WTC11 (cell line): ENCODE results near the gene UBE2D2. TPM values are rescaled to one million over a fixed set of nuclear protein-coding genes. Genes with fewer than 3 reads are reported as not detected.

Experiments used
- ATAC-seq: fragments of 200-7000 bp; cut with Tn5 transposase; 2 replicates; pipeline ENCODE4 v1.10.0; 2021; ENCODE audit warnings: mild to moderate bottlenecking, moderate library complexity
- CTCF ChIA-PET: fragments of 300-600 bp; sonication (Branson Sonifier 250); formaldehyde crosslinking; loops from one replicate; lab custom pipeline; 2021; ENCODE audit warnings: antibody characterized with exemption; lab: Charles Lee
- POLR2A ChIA-PET: fragments of 350-600 bp; sonication (Branson Sonifier 250); formaldehyde crosslinking; loops from one replicate; lab custom pipeline; 2021; ENCODE audit warnings: antibody characterized with exemption; lab: Charles Lee
- DNase-seq: peaks from one replicate; pipeline ENCODE4 v3.0.0; 2021; ENCODE audit warnings: low spot score
- H3K27ac Mint-ChIP-seq: 2 replicates; pipeline ENCODE4 v1.8.0; 2021; ENCODE audit warnings: mixed read lengths
- H3K27me3 Mint-ChIP-seq: 2 replicates; pipeline ENCODE4 v1.8.0; 2021; ENCODE audit warnings: low read depth, mild to moderate bottlenecking, moderate library complexity, mixed read lengths
- H3K36me3 Mint-ChIP-seq: 2 replicates; pipeline ENCODE4 v1.8.0; 2021; ENCODE audit warnings: mixed read lengths
- H3K4me1 Mint-ChIP-seq: 2 replicates; pipeline ENCODE4 v1.8.0; 2022; ENCODE audit warnings: mixed read lengths
- H3K4me3 Mint-ChIP-seq: 2 replicates; pipeline ENCODE4 v1.8.0; 2021; ENCODE audit warnings: mild to moderate bottlenecking, moderate library complexity, mixed read lengths
- H3K9me3 Mint-ChIP-seq: 2 replicates; pipeline ENCODE4 v1.8.0; 2021; ENCODE audit warnings: mixed read lengths
- CREB1 ChIP-seq: sonication (generic); formaldehyde crosslinking; IDR thresholded peaks from 2 replicates; pipeline ENCODE4 v1.8.0; 2023; ENCODE audit warnings: mild to moderate bottlenecking, missing genetic modification reagents
- CREM ChIP-seq: sonication (generic); formaldehyde crosslinking; IDR thresholded peaks from 2 replicates; pipeline ENCODE4 v1.8.1; 2022; ENCODE audit warnings: mild to moderate bottlenecking, missing genetic modification reagents, moderate library complexity
- EMX1 ChIP-seq: fragments of 250-450 bp; sonication (Bioruptor Pico); IDR thresholded peaks from 2 replicates; pipeline ENCODE4 v1.8.0; 2021; ENCODE audit warnings: mild to moderate bottlenecking
- ESRRA ChIP-seq: sonication (generic); formaldehyde crosslinking; IDR thresholded peaks from 2 replicates; pipeline ENCODE4 v1.8.1; 2022; ENCODE audit warnings: mild to moderate bottlenecking, missing genetic modification reagents, borderline replicate concordance
- FOXJ3 ChIP-seq: sonication (generic); formaldehyde crosslinking; IDR thresholded peaks from 2 replicates; pipeline ENCODE4 v1.9.0; 2021; ENCODE audit warnings: missing genetic modification reagents, mild to moderate bottlenecking, borderline replicate concordance
- NFYB ChIP-seq: sonication (generic); formaldehyde crosslinking; conservative IDR thresholded peaks from 2 replicates; pipeline ENCODE4 v1.8.0; 2022; ENCODE audit warnings: low read depth, missing genetic modification reagents
- NR1H2 ChIP-seq: sonication (generic); formaldehyde crosslinking; IDR thresholded peaks from 2 replicates; pipeline ENCODE4 v1.9.0; 2021; ENCODE audit warnings: mild to moderate bottlenecking, moderate library complexity, missing genetic modification reagents
- OVOL2 ChIP-seq: fragments of 250-450 bp; sonication (Bioruptor Pico); IDR thresholded peaks from 2 replicates; pipeline ENCODE4 v1.9.0; 2021; ENCODE audit warnings: mild to moderate bottlenecking, borderline replicate concordance
- TCF7 ChIP-seq: sonication (generic); formaldehyde crosslinking; IDR thresholded peaks from 2 replicates; pipeline ENCODE4 v1.8.0; 2022; ENCODE audit warnings: mild to moderate bottlenecking, low read depth, missing genetic modification reagents, moderate library complexity
- TP53 ChIP-seq: sonication (generic); formaldehyde crosslinking; IDR thresholded peaks from 2 replicates; pipeline ENCODE4 v1.8.1; 2023; ENCODE audit warnings: mild to moderate bottlenecking, missing genetic modification reagents
- ZBTB21 ChIP-seq: sonication (generic); formaldehyde crosslinking; IDR thresholded peaks from 2 replicates; pipeline ENCODE4 v1.8.1; 2023; ENCODE audit warnings: mild to moderate bottlenecking, missing genetic modification reagents, borderline replicate concordance
- ZNF263 ChIP-seq: sonication (generic); formaldehyde crosslinking; IDR thresholded peaks from 2 replicates; pipeline ENCODE4 v1.8.1; 2022; ENCODE audit warnings: low read depth, mild to moderate bottlenecking, moderate library complexity, missing genetic modification reagents
- ZNF423 ChIP-seq: fragments of 250-450 bp; sonication (Bioruptor Pico); IDR thresholded peaks from 2 replicates; pipeline ENCODE4 v2.1.2; 2022; ENCODE audit warnings: mild to moderate bottlenecking, moderate library complexity
- total RNA-seq: library from RNA; stranded (reverse); gene quantifications from 3 replicates; pipeline ENCODE4 v1.2.3, GENCODE V29; 2021
- TF ChIP-seq, protein P1 (sequence below): fragments of 250-450 bp; sonication (Bioruptor Pico); IDR thresholded peaks from 2 replicates; pipeline ENCODE4 v1.9.0; 2021; ENCODE audit warnings: mild to moderate bottlenecking
- TF ChIP-seq, protein P2 (sequence below): sonication (generic); formaldehyde crosslinking; IDR thresholded peaks from 2 replicates; pipeline ENCODE4 v1.8.0; 2022; ENCODE audit warnings: mild to moderate bottlenecking, missing genetic modification reagents
- TF ChIP-seq, protein P3 (sequence below): sonication (generic); formaldehyde crosslinking; IDR thresholded peaks from 2 replicates; pipeline ENCODE4 v1.8.0; 2022; ENCODE audit warnings: missing genetic modification reagents
- TF ChIP-seq, protein P4 (sequence below): sonication (generic); formaldehyde crosslinking; IDR thresholded peaks from 2 replicates; pipeline ENCODE4 v1.8.1; 2023; ENCODE audit warnings: mild to moderate bottlenecking, missing genetic modification reagents, moderate library complexity
- TF ChIP-seq, protein P5 (sequence below): sonication (generic); formaldehyde crosslinking; IDR thresholded peaks from 2 replicates; pipeline ENCODE4 v1.8.1; 2023; ENCODE audit warnings: mild to moderate bottlenecking, missing genetic modification reagents, borderline replicate concordance
- TF ChIP-seq, protein P6 (sequence below): sonication (generic); formaldehyde crosslinking; IDR thresholded peaks from 2 replicates; pipeline ENCODE4 v1.8.1; 2022; ENCODE audit warnings: low read depth, missing genetic modification reagents, borderline replicate concordance
- TF ChIP-seq, protein P7 (sequence below): sonication (generic); formaldehyde crosslinking; IDR thresholded peaks from 2 replicates; pipeline ENCODE4 v1.8.0; 2023; ENCODE audit warnings: missing genetic modification reagents
- TF ChIP-seq, protein P8 (sequence below): fragments of 250-450 bp; sonication (Bioruptor Pico); IDR thresholded peaks from 2 replicates; pipeline ENCODE4 v1.9.0; 2021; ENCODE audit warnings: mild to moderate bottlenecking, borderline replicate concordance

Gene UBE2D2
- total RNA-seq, 1 experiment from 2014 or later = 183 TPM

DNA sequence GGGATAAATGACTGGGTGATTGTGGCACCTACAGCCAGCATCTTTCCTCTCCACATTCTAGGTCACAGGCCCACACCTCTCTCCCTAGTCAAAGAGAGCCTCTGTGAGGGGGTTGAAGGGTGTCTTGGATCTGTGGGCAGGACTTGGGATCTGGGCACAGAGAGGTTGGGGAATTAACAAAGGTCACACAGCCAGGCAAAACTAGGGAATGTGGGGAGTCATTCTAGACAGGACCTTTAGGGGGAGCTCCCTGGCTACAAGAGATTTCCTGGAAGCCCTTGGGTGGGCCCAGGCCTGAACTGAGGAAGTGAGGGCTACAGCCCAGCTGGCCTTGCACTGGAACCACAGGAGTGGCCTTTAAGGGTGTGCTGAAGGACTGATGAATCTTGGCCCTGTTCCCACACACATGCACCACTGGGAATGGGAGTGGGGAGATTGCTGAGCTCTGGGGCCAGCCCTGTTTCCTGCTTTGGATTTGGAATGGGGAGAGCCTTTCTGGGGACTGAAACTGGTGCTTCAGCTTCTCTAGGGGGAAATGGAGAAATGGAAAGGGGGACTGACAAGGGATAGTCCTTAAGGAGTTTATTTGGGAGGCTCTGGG, 74.6 kb downstream of the UBE2D2 start:
- H3K27ac Mint-ChIP-seq = peak overlapping the region; percentile 90
- peak; percentile 25 for ATAC-seq
- H3K4me1 Mint-ChIP-seq = peaks cover 63% of the 10 kb centered on the region
- no peaks in the 10 kb centered on the region for H3K27me3 Mint-ChIP-seq
- peak; percentile 67 for DNase-seq
- H3K9me3 Mint-ChIP-seq = no peaks in the 10 kb centered on the region
- POLR2A ChIA-PET = interaction anchor here (0.9 to 4.8 kb wide), 9 partner anchors 12 to 130 kb away, joined by 3 to 54 read pairs (median 5); partner anchors contain the start of gene CXXC5
- peak overlapping the region; percentile 23 for H3K4me3 Mint-ChIP-seq
- no peaks in the 10 kb centered on the region for H3K36me3 Mint-ChIP-seq
- CTCF ChIA-PET = interaction anchor here (0.5 to 12.0 kb wide), 44 partner anchors 8 to 333 kb away, joined by 3 to 247 read pairs (median 5); partner anchors contain the start of genes CXXC5, SPATA24 and UBE2D2
- TF ChIP-seq ZNF423 (CRISPR knock-in tag) (peak; percentile 23; the same call in 1 of the 2 replicates), TCF7 (CRISPR knock-in tag) (no peak), CREM (CRISPR knock-in tag) (no peak), ZNF263 (CRISPR knock-in tag) (no peak), ESRRA (no peak), CREB1 (CRISPR knock-in tag) (no peak), TP53 (CRISPR knock-in tag) (no peak), OVOL2 (CRISPR knock-in tag) (no peak), NFYB (CRISPR knock-in tag) (no peak), EMX1 (CRISPR knock-in tag) (no peak), NR1H2 (CRISPR knock-in tag) (no peak), ZBTB21 (CRISPR knock-in tag) (no peak), FOXJ3 (CRISPR knock-in tag) (no peak)
- TF ChIP-seq, protein P1, sequence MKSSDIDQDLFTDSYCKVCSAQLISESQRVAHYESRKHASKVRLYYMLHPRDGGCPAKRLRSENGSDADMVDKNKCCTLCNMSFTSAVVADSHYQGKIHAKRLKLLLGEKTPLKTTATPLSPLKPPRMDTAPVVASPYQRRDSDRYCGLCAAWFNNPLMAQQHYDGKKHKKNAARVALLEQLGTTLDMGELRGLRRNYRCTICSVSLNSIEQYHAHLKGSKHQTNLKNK (CRISPR knock-in tag) = no peak
- TF ChIP-seq, protein P2, sequence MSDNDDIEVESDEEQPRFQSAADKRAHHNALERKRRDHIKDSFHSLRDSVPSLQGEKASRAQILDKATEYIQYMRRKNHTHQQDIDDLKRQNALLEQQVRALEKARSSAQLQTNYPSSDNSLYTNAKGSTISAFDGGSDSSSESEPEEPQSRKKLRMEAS (CRISPR knock-in tag) = no peak; the same call in 1 of the 2 replicates
- TF ChIP-seq, protein P3, sequence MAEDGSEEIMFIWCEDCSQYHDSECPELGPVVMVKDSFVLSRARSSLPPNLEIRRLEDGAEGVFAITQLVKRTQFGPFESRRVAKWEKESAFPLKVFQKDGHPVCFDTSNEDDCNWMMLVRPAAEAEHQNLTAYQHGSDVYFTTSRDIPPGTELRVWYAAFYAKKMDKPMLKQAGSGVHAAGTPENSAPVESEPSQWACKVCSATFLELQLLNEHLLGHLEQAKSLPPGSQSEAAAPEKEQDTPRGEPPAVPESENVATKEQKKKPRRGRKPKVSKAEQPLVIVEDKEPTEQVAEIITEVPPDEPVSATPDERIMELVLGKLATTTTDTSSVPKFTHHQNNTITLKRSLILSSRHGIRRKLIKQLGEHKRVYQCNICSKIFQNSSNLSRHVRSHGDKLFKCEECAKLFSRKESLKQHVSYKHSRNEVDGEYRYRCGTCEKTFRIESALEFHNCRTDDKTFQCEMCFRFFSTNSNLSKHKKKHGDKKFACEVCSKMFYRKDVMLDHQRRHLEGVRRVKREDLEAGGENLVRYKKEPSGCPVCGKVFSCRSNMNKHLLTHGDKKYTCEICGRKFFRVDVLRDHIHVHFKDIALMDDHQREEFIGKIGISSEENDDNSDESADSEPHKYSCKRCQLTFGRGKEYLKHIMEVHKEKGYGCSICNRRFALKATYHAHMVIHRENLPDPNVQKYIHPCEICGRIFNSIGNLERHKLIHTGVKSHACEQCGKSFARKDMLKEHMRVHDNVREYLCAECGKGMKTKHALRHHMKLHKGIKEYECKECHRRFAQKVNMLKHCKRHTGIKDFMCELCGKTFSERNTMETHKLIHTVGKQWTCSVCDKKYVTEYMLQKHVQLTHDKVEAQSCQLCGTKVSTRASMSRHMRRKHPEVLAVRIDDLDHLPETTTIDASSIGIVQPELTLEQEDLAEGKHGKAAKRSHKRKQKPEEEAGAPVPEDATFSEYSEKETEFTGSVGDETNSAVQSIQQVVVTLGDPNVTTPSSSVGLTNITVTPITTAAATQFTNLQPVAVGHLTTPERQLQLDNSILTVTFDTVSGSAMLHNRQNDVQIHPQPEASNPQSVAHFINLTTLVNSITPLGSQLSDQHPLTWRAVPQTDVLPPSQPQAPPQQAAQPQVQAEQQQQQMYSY (CRISPR knock-in tag) = 0 out of 2 replicates have a peak, but pooled peaks have one; percentile 30
- TF ChIP-seq, protein P4, sequence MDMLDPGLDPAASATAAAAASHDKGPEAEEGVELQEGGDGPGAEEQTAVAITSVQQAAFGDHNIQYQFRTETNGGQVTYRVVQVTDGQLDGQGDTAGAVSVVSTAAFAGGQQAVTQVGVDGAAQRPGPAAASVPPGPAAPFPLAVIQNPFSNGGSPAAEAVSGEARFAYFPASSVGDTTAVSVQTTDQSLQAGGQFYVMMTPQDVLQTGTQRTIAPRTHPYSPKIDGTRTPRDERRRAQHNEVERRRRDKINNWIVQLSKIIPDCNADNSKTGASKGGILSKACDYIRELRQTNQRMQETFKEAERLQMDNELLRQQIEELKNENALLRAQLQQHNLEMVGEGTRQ (CRISPR knock-in tag) = no peak
- TF ChIP-seq, protein P5, sequence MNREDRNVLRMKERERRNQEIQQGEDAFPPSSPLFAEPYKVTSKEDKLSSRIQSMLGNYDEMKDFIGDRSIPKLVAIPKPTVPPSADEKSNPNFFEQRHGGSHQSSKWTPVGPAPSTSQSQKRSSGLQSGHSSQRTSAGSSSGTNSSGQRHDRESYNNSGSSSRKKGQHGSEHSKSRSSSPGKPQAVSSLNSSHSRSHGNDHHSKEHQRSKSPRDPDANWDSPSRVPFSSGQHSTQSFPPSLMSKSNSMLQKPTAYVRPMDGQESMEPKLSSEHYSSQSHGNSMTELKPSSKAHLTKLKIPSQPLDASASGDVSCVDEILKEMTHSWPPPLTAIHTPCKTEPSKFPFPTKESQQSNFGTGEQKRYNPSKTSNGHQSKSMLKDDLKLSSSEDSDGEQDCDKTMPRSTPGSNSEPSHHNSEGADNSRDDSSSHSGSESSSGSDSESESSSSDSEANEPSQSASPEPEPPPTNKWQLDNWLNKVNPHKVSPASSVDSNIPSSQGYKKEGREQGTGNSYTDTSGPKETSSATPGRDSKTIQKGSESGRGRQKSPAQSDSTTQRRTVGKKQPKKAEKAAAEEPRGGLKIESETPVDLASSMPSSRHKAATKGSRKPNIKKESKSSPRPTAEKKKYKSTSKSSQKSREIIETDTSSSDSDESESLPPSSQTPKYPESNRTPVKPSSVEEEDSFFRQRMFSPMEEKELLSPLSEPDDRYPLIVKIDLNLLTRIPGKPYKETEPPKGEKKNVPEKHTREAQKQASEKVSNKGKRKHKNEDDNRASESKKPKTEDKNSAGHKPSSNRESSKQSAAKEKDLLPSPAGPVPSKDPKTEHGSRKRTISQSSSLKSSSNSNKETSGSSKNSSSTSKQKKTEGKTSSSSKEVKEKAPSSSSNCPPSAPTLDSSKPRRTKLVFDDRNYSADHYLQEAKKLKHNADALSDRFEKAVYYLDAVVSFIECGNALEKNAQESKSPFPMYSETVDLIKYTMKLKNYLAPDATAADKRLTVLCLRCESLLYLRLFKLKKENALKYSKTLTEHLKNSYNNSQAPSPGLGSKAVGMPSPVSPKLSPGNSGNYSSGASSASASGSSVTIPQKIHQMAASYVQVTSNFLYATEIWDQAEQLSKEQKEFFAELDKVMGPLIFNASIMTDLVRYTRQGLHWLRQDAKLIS (CRISPR knock-in tag) = no peak
- TF ChIP-seq, protein P6, sequence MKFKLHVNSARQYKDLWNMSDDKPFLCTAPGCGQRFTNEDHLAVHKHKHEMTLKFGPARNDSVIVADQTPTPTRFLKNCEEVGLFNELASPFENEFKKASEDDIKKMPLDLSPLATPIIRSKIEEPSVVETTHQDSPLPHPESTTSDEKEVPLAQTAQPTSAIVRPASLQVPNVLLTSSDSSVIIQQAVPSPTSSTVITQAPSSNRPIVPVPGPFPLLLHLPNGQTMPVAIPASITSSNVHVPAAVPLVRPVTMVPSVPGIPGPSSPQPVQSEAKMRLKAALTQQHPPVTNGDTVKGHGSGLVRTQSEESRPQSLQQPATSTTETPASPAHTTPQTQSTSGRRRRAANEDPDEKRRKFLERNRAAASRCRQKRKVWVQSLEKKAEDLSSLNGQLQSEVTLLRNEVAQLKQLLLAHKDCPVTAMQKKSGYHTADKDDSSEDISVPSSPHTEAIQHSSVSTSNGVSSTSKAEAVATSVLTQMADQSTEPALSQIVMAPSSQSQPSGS = no peak
- TF ChIP-seq, protein P7, sequence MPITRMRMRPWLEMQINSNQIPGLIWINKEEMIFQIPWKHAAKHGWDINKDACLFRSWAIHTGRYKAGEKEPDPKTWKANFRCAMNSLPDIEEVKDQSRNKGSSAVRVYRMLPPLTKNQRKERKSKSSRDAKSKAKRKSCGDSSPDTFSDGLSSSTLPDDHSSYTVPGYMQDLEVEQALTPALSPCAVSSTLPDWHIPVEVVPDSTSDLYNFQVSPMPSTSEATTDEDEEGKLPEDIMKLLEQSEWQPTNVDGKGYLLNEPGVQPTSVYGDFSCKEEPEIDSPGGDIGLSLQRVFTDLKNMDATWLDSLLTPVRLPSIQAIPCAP (CRISPR knock-in tag) = no peak
- TF ChIP-seq, protein P8, sequence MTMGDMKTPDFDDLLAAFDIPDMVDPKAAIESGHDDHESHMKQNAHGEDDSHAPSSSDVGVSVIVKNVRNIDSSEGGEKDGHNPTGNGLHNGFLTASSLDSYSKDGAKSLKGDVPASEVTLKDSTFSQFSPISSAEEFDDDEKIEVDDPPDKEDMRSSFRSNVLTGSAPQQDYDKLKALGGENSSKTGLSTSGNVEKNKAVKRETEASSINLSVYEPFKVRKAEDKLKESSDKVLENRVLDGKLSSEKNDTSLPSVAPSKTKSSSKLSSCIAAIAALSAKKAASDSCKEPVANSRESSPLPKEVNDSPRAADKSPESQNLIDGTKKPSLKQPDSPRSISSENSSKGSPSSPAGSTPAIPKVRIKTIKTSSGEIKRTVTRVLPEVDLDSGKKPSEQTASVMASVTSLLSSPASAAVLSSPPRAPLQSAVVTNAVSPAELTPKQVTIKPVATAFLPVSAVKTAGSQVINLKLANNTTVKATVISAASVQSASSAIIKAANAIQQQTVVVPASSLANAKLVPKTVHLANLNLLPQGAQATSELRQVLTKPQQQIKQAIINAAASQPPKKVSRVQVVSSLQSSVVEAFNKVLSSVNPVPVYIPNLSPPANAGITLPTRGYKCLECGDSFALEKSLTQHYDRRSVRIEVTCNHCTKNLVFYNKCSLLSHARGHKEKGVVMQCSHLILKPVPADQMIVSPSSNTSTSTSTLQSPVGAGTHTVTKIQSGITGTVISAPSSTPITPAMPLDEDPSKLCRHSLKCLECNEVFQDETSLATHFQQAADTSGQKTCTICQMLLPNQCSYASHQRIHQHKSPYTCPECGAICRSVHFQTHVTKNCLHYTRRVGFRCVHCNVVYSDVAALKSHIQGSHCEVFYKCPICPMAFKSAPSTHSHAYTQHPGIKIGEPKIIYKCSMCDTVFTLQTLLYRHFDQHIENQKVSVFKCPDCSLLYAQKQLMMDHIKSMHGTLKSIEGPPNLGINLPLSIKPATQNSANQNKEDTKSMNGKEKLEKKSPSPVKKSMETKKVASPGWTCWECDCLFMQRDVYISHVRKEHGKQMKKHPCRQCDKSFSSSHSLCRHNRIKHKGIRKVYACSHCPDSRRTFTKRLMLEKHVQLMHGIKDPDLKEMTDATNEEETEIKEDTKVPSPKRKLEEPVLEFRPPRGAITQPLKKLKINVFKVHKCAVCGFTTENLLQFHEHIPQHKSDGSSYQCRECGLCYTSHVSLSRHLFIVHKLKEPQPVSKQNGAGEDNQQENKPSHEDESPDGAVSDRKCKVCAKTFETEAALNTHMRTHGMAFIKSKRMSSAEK (CRISPR knock-in tag) = no peak
